HG03460 (cell line): ENCODE results near the gene DGKG.

ENCODE experiments used
- ATAC-seq: cut with Tn5 transposase; IDR thresholded peaks from one replicate; pipeline ENCODE4 v1.9.1; 2021; ENCODE audit not compliant: unreplicated experiment

The DGKG gene

GRCh38 chr3:186361762-186362536 is at the start of gene DGKG:
DGKG (minus strand) TSS chr3:186362234; CDS start chr3:186320459, 41,775 bp downstream.
- peak; percentile 56 for ATAC-seq

DNA sequence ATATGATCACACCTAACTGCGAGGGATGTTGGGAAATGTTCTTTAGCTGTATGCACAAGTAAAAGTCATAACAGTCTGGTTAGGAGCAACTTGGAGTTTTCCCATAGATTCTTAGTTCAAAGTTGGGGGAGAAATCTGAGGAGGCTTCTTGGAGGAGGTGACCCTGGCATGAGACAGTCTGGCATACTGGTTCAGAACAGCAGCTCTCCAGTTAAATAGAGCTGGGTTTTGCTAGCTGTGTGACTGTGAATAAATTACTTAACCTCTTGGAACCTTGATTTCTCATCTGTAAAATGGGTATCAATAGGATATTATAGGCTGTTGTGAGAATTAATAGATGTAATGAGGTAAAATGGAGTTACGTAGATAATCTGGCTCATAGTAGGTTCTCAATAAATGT is 49.1 kb upstream of the DGKG start:
- no peak for ATAC-seq

DNA sequence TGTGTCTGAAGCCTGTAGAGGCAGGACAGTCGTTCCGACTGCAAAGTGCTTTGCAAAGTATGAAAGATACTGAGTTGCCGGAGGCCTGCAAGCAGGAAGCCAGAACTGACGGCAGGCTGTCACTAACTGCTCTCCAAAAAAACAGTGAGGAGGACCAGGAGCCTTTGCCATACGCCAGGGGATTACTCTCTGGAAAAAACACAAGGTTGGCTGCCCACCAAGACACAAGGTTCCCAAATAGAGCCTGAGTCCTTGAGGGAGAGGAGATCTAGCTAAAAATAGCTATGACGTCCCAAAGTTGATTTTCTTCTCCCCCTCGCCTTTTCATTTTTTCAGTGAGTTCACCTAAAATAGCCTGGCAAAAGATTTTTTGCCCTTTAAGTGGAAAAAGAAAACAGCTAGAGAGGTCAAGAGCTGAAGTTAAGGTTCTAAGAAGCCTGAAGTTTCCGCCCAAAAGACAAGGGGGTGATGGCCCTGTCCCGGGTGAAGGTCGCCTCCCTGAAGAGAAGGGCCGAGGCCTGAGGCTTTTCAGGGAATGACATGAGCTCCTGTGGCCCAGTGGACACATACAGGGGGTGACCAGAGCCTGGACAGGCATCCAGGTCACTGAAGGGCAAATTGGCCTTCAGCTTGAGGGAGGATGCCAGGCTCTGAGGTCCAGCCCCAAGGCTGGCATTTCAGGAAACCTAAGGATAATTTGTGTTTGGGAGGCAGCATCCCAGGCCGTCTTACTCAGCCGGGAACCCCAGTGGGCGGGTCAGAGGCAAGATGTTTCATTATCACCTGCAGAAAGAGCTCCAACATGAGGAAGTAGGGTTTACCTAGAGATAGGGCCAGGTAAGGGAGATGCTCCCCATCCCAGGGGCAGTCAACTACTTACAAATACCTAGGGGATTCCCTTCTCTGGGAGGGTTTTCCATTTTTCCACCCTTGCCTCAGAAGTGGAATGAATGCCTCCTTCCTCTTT is 44.9 kb upstream of the DGKG start:
- no peak for ATAC-seq

- ATAC-seq = no peak
These were observed 39.5 kb upstream of the DGKG start for GRCh38 chr3:186401556-186401955.

- no peak for ATAC-seq
These were observed 38.6 kb upstream of the DGKG start for GRCh38 chr3:186400662-186401061.

DNA sequence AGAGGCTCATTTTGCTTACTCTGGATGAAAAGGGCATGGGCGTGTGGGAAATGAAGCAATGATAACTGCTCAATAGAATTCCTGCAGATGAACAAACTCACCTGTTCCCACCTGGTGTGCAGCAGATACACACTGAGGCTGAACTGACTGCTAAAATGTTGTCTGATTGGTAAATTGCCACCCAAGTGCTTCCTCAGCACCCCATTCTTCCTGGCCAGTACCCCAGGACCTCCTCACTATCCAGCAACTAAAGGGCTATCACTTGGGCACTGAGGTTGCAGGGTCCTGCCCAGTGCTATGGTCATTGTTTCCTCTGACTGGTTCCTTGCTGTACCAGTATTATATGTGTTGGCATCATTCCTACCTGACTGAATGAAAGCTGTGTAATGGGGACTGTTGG is 38.0 kb upstream of the DGKG start:
- no peak for ATAC-seq

- ATAC-seq = no peak
These were observed 32.7 kb upstream of the DGKG start for GRCh38 chr3:186394566-186395217.

DNA sequence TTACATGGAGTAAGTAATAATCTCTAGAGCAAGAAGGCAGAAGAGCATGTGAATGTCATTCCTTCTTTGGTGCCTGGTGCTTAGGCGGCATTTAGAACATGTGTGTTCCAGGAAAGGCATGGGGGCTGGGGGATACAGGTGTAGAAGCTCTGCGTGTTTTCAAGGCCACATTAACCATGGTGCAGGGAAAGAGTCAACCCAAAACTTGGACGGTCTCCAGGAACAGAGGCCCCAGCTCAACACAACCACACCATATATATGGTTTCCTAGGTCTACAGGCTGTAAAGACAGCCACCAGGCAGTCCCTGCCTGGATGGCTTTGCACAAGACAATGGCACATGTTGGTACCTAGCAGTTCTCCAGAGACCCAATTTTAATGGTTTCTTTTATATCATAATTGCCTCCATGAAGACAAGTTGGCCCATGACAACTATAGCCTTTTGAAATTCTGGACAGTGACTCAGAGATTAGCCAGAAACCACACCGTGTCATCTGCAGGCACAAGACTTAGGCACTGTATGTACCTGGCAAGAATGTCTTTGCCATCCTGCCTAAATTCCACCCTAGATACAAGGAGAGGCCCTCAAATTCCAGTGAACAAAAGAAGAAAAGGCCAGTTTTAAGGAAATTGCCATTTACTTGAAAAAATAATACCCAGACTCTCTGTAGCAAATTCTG is 25.0 kb upstream of the DGKG start:
- no peak for ATAC-seq

DNA sequence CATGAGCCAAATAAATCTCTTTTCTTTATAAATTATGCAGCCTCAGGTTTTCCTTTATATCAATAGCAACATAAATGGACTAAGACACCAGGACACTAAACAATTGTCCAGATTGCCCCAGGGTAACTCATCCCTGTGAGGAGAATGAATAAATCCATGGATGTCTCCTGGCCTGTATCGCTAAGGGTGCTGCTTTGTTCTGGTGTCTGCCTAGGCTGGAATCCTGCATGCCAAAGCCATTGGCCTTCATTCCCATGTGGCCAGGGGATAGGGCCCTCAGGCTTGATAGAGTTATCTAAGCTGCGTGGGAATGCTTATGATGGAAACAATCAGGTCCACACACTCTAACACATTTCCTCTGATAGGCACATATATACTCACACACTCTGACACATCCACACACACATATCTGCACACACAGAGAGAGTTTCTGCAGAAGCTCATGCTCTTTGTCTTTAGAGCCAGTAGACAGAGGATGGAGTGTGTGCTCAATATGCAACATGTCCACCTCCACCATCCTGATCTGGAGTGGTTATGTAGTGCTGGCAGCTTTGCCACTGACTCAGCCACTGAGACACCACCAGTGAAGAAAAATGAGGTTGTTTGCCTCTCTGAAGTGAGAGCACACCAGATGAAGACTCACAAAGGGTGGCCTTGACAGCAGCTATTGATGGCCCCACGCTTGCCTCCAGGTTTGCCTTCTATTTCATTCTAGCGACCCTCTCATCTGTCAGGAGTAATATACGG is 24.0 kb upstream of the DGKG start:
- no peak for ATAC-seq

DNA sequence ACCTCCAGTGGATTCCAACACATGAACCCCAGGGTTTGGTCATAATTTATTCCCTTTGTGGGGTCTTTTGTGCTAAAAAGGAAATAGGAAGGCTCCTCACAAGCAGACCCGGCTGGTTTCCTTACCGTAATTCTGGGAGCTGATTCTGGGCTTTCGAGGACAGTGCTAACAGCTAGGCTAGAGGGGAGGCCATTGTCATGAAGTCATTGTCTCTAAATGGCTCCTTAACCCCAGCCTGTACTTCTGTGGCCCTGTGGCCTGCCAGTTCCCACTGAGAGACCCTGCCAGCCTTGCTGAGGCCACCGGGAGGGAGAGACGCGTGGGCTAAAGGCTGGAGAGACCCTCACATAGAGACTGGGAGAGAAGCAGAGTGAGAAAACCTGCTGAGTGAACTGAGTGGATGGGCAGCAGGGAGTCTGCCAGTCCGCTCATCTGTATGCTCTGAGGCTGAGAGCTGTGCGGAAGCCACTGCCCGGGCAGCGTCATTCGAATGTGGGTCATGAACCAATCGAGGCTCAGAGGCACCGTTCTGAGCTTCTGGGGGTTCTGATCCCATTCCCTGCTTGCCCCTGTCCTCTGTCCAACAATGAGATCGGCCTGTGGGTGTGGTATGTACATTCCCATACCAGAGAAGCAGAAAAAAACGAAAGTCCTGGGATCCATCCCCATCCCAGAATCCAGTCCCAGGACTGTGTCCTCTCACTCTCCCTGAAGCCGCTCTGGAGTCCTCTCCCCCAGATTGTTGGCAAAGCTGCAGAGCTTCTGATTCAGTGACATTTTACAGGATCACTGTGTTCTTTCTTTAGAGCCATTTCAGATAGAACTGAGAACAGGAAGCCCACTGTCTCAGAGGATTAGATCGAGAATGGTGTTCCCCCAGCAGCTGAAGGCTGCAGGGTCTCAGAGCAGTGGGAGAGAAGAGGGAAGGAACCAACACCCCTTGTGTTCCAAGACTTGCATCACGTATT is 21.3 kb upstream of the DGKG start:
- no peak for ATAC-seq

GRCh38 chr3:186382217-186382885 is 20.3 kb upstream of the DGKG start:
- ATAC-seq = no peak

DNA sequence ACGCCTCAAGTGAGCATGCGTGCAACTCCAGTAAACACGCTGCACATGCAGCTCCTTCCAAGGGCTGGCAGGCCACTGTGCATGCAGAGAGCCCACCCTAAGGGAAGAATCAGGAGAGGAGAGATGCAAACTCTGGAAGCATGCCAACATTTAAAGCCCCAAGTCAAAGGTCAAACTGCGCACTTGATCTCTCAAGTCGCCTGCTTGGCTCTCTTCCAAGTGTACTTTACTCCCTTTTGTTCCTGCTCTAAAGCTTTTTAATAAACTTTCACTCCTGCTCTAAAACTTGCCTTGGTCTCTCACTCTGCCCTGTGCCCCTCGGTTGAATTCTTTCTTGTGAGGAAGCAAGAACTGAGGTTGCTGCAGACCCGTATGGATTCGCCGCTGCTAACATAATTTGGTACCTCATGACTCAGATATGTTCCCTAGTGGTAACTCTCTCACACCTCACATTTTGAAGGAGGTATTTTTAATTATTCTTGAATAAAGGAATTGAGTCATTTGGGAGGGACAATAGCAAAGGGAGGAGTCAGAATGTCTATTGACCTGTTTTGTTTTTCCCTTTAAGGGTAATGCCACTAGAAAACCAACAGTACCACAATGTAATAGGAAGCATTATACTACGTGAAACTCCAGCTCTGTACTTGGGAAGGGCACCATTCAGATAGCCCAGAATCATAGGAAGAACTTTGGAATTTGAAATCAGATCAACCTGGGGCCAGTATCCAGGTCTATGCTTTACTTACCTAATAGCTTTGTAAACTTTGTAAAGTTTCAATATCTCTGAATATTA is 19.6 kb upstream of the DGKG start:
- ATAC-seq = no peak

GRCh38 chr3:186380622-186381380 is 18.8 kb upstream of the DGKG start:
- ATAC-seq = no peak

DNA sequence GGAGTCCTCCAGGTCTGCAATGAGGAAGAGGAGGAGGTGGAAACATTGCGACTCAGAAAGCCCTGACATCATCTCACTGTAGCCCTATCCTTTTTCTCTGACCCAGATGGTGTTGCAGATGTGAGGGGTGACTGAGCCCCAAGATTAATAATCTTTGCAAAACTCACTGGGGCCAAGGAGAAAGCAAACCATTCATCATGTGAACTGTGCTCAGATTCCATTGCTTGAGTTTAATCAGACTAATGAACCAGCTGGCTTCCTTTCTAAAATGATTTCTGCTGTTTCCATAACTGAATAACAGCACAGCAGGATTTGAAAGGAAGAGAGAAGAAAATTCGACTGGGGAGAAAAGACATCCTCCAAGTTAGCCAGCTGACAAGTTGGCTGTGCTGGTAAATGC is 13.4 kb upstream of the DGKG start:
- no peak for ATAC-seq

GRCh38 chr3:186374376-186374775 is 12.3 kb upstream of the DGKG start:
- ATAC-seq = no peak

DNA sequence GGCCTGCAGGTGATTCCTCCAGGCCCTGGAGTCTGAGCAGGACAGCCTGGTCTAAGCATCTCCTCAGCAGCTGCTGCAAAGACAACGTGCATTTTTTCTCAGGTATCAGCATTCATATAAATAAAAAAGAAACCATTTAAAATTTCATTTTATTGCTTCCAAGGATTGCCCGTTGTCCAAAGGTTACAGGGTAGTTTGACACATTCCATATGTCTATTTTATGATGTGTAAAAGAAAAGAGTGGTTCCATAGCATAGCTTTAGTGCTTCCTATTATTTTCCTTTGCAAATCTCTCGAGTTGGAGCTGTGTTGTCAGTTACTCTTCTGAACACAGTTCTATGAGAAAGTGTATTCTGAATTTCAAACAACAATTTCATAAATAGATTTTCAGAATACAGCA is 7.2 kb upstream of the DGKG start:
- no peak for ATAC-seq

DNA sequence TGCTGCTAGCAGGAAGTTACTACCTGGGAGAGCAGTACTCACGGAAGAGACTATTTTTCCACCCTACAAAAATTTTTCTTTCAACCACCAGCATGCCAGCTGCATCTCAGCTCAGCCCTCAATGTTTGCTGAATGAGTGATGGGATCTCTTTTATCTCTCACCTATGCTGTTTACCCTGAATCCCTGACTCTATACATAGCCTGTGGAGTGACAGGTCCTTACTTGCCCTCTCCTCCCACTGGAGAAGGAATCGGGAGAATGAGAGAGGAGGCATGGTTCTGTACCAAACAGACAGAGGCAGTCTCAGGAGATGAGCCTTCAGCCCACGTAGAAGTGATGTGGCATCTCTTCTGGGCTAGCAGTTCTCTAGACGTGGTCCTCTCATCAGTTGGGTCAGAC is 6.7 kb upstream of the DGKG start:
- ATAC-seq = no peak
